NCI-H748 treated with DMSO at 0.1 percent for 48 hours (cell line): ENCODE measurements around the gene PRR23B.

Experiments
- DNase-seq: peaks from one replicate; lab custom pipeline; 2025; lab: John Stamatoyannopoulos, UW

The PRR23B gene

GRCh38 chr3:138974462-138974861 is 46.3 kb downstream of the PRR23B start:
- no peak for DNase-seq

- no peak for DNase-seq
Observed at GRCh38 chr3:138972941-138973340, 47.8 kb downstream of the PRR23B start.

GRCh38 chr3:138971766-138972320 is 48.9 kb downstream of the PRR23B start:
- DNase-seq, result no peak
